Stimulated activated CD8-positive, alpha-beta memory T cell treated with anti-CD3 and anti-CD28 coated beads, Interleukin-15, amount 100 ng/mL, for 4 hours (primary cell): Measurements from ENCODE around the gene GALNTL6.

Experiments used
- DNase-seq, 2 donors: peaks; one replicate each; pipeline ENCODE4 v3.0.0-alpha.2; 2020; ENCODE audit warnings: low read depth in 2 of 2

Gene GALNTL6

DNA sequence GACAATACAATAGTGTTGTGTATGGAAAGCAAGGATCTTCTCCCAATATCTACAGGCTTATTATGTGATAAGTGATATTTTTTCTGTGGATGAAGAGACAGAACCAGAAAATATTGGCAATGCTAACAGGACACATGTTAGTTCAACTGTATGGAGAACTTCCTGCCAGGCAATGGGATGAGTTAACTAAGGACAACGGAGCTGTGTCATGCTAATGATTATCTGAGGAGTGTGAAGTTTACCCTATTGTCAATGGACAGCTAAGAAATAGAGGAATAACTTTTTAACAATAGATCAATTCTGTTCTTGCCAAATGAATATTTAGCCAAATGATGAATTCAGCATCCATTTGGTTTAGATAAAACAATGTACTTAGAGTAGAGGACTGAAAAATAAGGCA, 180.0 kb downstream of the GALNTL6 start:
- no peak for DNase-seq

GRCh38 chr4:172007889-172008288, 194.7 kb downstream of the GALNTL6 start:
- no peak for DNase-seq

GRCh38 chr4:172009446-172010230, 196.4 kb downstream of the GALNTL6 start:
- DNase-seq, result no peak

GRCh38 chr4:172011196-172011595, 198.0 kb downstream of the GALNTL6 start:
- DNase-seq, result no peak

DNA sequence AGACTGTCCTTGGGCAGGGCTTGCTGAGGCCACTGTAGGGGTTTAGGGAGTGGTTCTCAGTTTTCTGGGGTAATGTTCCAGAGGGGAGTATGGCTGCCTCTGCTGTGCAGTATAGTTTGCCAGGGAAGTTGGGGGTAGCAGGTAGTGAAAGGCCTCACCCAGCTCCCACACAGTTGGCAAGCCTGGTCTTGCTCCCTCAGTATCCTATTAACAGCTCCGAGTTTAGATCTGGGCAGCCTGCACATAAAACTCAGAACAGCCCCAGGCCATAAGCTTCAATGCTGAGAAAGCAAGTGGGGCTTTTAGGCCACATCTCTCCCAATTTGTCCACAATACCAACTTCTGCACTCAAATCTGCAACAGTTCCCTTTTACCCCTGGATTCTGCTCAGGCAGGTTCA, 205.2 kb downstream of the GALNTL6 start:
- no peak for DNase-seq

- DNase-seq, result no peak
These were observed 222.4 kb downstream of the GALNTL6 start for GRCh38 chr4:172035562-172035961.

- DNase-seq, result no peak
These were observed 227.6 kb downstream of the GALNTL6 start for GRCh38 chr4:172040766-172041165.

GRCh38 chr4:172042714-172043114, 229.5 kb downstream of the GALNTL6 start:
- DNase-seq, result no peak

GRCh38 chr4:172045981-172046380, 232.8 kb downstream of the GALNTL6 start:
- no peak for DNase-seq

DNA sequence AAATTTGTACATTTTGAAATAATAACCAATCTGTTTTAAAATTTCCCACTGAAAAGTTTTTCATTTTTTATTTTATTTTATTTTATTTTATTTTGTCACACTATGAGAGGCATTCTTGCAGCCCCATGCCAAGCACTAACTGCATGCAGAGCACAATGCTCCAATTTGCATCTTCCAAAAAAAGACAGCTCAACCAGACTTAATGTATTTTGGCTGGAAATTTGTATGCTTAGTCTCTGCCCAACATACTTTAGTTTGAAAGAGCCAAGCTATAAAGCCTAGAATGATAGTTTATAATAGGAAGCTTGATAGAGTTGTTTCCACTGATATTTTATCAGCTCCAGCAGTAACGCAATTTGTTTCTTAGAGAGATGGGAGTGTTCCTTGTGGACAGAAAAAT, 235.5 kb downstream of the GALNTL6 start:
- DNase-seq, result no peak

DNA sequence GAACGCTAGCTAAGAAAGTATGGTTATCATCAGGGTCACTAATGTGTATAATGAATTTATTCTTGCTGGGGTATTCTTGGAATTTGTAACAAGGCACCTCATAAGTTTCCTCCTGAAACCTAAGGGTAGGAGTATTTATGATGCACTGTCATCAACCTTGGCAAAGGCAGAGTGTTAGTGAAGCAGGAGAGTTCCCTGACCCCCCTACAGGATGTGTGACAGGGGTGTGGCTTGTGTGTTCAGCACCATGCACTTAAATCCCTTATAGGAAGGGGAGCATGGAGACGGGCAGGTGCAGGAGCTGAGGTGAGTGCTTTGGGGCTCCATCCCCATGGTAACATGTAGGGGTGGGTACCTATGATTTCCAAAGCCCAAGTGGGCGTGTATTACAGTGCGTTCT, 237.7 kb downstream of the GALNTL6 start:
- no peak for DNase-seq

GRCh38 chr4:172055046-172055445, 241.8 kb downstream of the GALNTL6 start:
- DNase-seq, result no peak

- no peak for DNase-seq
These were observed 242.3 kb downstream of the GALNTL6 start for GRCh38 chr4:172055498-172055897.

DNA sequence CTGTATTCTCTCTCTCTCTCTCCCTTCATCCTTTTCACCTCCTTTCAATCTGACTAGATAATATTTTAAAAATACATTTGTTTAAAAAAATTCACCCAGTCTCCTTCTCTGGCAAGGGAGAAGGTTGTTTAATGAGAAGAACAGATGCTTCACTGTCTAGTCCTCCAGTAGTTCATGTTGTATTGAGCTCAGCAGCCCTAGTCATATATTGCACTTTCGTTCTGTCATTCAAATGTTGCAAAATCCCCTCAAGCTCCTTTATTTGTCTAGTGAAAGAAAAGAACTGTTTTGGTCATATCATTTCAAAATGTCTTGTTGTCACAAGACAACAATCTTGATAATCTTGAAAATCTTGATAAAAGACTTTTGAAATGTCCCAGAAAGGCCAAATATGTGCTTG, 248.0 kb downstream of the GALNTL6 start:
- no peak for DNase-seq

DNA sequence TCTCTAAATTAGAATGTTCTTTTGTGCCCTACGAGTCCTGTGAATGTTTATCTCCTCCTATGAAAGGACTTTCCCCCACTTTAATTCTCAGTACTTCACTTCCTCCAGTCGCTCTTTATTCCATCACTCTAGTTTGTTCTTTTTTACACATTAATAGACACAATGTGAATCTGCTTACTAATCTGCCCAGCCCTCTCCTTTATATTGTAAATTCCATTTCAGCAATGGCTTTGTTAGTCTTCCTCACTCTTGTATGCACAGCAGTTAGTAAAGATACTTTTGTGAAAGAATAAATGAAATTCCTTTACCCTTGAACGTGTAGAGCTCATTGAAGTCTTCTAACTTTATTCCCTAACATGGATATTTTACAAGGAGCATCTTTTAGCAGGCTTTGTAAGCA, 255.3 kb downstream of the GALNTL6 start:
- no peak for DNase-seq

DNA sequence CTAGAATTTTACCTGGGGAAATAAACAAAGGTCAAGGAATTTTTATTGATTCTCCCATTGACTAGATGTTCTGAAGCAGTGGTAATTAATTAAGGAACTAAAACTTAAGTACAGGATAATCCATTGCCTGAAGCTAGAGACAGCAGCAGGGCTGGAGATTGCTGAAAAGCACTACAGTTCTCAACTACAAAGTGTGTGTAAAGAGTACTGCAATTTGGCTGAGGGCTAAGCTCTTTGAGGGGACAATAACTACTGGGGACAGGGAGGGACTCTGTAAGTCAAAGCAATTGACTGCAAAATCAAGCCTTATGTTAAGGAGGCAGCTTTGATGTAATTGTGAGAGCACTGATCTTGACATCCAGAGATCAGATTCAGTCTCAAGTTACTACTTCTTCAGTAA, 260.4 kb downstream of the GALNTL6 start:
- DNase-seq, result no peak

DNA sequence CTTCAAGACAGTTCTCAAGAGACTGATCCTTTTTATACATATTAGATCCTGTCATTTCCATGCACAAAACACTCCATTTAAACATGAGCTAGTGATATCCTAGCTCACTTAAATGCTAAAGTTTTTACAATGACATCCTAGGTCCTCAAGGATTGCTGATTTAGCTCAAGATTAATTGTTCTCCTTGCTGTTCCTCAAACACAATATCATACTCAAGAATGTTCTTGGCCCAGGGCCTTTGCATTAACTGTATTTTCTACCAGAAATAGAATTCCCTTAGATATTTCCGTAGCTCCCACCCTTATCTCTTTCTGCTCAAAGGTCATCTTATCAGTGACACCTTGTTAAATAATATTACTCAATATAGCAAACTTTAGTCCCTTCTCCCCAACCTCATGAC, 270.1 kb downstream of the GALNTL6 start:
- DNase-seq, result no peak

- DNase-seq, result no peak
These were observed 275.4 kb downstream of the GALNTL6 start for GRCh38 chr4:172088556-172088955.

DNA sequence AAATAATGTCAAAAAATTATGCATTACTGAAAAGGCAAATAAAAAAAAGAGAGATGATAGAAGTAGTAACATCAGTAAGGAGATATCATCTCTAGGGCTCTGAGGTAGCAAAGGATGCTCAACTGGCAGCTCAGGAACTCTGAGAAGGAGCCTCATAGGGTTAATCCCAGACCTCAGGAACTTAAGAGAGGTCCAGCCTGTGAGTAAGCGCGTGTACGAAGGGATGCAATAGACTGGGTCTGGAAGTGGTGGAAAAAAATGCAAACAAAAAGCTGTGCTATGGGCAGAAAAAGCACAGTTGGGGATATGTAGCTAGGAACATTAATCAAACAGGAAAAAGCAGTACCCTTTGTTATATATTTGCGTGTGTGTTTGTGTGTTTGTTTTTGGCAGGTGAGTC, 282.0 kb downstream of the GALNTL6 start:
- DNase-seq, result no peak

DNA sequence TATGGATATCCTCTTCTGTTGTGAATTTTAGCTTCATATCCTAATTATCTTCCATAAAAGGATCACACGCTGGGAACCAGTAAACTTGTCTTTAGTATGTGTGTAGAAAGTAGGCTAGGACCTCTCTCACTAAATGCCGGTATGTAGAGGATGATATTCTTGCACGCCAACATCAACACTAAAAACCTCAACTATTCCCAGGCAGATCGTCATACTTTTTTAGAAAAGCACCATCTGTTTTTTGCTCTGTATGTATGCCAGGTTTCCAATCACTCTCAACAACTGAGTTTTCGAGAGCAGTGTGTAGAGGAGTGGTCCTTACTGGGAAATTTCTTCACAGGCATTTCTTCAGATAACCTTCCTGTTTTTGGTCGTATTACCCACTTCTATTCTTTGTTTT, 283.6 kb downstream of the GALNTL6 start:
- DNase-seq, result no peak

DNA sequence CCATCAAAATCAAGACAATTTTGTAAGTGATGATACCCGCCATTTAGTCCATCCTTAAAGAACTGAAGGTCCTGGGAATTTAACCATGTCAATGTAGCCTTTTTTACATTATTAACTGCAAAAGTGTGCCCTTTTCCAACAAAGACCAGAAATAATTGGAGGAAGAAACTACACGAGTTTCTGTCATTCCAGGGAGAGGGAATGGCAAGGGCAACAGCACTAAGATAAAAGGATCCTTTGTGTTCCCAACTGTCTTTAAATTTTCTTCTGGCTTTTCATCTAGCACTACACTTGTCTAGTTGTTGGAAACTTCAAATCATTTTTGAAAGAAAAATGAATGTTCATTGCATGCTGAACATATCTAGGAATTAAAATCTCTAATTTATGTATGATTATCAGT, 286.2 kb downstream of the GALNTL6 start:
- DNase-seq, result no peak

DNA sequence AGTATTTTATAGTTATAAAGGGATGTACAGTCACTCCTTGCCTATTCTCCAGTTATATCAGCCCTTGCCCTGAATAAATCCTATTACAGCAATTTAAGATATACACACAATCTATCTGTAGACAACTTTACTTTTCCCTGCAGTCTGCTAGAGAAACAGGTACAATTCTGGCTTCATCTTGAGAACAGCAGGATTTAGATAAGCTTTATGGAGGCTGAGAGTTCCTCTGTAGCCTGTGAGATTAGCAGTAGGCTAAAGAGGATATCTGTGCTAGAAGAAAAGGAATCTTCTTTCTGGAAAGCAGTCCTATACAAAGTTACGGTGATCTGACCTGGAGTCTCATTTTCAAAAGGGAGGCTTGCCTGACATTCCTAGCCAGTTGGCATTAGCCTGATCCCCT, 290.3 kb downstream of the GALNTL6 start:
- DNase-seq, result no peak

- DNase-seq, result no peak
These were observed 291.3 kb downstream of the GALNTL6 start for GRCh38 chr4:172104539-172104938.

DNA sequence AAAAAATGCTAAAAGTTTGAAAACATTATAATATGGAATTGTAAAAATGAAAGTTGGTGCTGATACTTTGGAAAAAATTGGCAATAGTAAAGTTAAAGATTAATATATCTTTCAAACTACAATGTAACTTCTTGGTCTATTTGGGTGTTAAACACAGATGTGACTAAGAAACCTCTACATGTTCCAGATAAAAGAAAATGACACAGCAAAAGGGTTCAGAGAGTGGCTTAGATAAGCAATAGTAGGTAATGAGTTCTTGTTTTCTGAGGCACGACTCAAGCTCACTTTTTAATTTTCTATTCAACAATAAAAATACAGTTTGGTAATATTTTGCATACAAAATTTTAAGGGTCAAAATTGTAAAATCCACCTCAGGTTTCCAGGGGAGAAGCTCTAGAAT, 292.7 kb downstream of the GALNTL6 start:
- no peak for DNase-seq
